Vagina (tissue), 2 donors: Measurements from ENCODE around the gene TTLL13. TPM values are rescaled to one million over a fixed set of nuclear protein-coding genes. Genes with fewer than 3 reads are reported as not detected.

Experiments used
- DNase-seq, 2 donors: peaks; one replicate each; pipeline ENCODE4 v3.0.0-alpha.2; 2017; ENCODE audit errors: extremely low spot score in 2 of 2
- H3K27ac ChIP-seq: fragments of 200-600 bp; sonication (generic); one replicate; pipeline ENCODE4 v1.5.1; 2019
- H3K27me3 ChIP-seq: fragments of 200-600 bp; sonication (generic); one replicate; pipeline ENCODE4 v1.5.1; 2019
- H3K36me3 ChIP-seq, 2 donors: fragments of 200-600 bp; sonication (generic); one replicate each; pipeline ENCODE4 v1.5.1; 2017 to 2019
- H3K4me1 ChIP-seq: fragments of 200-600 bp; sonication (generic); one replicate; pipeline ENCODE4 v1.5.1; 2019
- H3K4me3 ChIP-seq, 2 donors: fragments of 200-600 bp; sonication (generic); 1 replicate in 1 of 2; 2 replicates in 1 of 2; pipeline ENCODE4 v1.5.1; 2016 to 2019
- H3K9me3 ChIP-seq: fragments of 200-600 bp; sonication (generic); one replicate; pipeline ENCODE4 v1.5.1; 2019
- POLR2A ChIP-seq, 2 donors: fragments of 450-650 bp; IDR thresholded peaks; one replicate each; pipeline ENCODE4 v1.6.1; 2017; ENCODE audit warnings: antibody characterized with exemption in 2 of 2, mild to moderate bottlenecking in 2 of 2, moderate library complexity in 2 of 2
- POLR2AphosphoS5 ChIP-seq, 2 donors: sonication (generic); formaldehyde crosslinking; IDR thresholded peaks; one replicate each; pipeline ENCODE4 v1.9.0; 2017; ENCODE audit warnings: antibody characterized with exemption in 2 of 2, mild to moderate bottlenecking in 2 of 2, low read depth in 1 of 2; ENCODE audit not compliant: insufficient read depth in 1 of 2
- intact Hi-C: fragments of 100-400 bp; cut with DNase I; formaldehyde crosslinking; loops from one replicate; pipeline ENCODE4 v1.15.1; 2023
- total RNA-seq: library from RNA; depleted of rRNA; stranded (reverse); fragments of >200 nt; gene quantifications from one replicate; pipeline ENCODE4 v1.2.3, GENCODE V29; 2016
- TF ChIP-seq, protein P1 (sequence below), 3 experiments: fragments of 450-650 bp in 2 of 3; fragments of 200-600 bp in 1 of 3; sonication (generic) in 1 of 3; IDR thresholded peaks; one replicate each; pipeline ENCODE4 v1.5.1; 2017 to 2019; ENCODE audit warnings: antibody characterized with exemption in 3 of 3, mild to moderate bottlenecking in 2 of 3, moderate library complexity in 2 of 3

TTLL13 gene
- total RNA-seq, 1 donor from 2014 or later: not detected

DNA sequence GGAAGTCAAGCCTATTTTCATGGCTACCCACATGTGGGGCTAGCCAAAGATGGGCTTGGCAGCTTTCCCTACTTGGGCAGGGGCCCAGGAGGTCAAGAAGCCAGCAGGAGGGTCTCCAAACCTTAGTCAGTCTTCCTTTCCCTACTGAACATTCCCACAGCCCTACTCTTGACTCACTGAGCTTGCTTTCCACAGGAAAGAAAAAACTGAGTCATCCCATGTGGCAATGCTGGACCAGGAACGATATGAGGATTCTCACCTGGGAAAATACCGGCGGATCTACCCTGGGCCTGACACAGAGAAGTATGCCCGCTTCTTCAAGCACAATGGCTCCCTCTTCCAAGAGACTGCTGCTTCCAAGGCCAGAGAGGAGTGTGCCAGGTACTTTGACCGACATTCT is 12.5 kb downstream of the TTLL13 start:
- no peak overlapping the region for H3K27ac ChIP-seq
- TF ChIP-seq, protein P1, sequence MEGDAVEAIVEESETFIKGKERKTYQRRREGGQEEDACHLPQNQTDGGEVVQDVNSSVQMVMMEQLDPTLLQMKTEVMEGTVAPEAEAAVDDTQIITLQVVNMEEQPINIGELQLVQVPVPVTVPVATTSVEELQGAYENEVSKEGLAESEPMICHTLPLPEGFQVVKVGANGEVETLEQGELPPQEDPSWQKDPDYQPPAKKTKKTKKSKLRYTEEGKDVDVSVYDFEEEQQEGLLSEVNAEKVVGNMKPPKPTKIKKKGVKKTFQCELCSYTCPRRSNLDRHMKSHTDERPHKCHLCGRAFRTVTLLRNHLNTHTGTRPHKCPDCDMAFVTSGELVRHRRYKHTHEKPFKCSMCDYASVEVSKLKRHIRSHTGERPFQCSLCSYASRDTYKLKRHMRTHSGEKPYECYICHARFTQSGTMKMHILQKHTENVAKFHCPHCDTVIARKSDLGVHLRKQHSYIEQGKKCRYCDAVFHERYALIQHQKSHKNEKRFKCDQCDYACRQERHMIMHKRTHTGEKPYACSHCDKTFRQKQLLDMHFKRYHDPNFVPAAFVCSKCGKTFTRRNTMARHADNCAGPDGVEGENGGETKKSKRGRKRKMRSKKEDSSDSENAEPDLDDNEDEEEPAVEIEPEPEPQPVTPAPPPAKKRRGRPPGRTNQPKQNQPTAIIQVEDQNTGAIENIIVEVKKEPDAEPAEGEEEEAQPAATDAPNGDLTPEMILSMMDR (IDR thresholded peaks at IDR 0.05): no peak
- TF ChIP-seq POLR2AphosphoS5 (IDR thresholded peaks at IDR 0.05; ENCODE audit: insufficient read depth in 1 of 2, low read depth in 1 of 2) (no peak), POLR2A (IDR thresholded peaks at IDR 0.05) (no peak)
- peaks cover 18% of the 10 kb centered on the region for H3K4me1 ChIP-seq
- no peaks in the 10 kb centered on the region for H3K27me3 ChIP-seq
- no peaks in the 10 kb centered on the region for H3K36me3 ChIP-seq
- DNase-seq: no peak
- no peak overlapping the region for H3K4me3 ChIP-seq
- no peaks in the 10 kb centered on the region for H3K9me3 ChIP-seq
- intact Hi-C loops: no loop called here

DNA sequence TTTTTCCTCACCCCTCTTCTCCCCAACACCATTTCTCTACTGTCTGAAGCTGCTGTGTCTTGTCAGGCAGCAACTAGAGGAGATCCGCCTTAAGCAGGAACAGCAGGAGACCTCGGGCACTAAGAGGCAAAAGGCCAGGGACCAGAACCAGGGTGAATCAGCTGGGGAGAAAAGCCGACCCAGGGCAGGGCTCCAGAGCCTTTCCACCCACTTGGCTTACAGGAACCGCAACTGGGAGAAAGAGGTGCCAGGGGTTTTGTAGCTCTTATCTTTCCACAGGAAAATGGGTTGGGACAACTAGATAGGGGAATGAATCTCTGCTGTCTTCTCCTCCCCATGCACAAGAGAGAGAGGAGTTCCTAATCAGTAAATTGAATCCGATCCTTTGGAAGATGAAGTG is 13.1 kb downstream of the TTLL13 start:
- intact Hi-C loops: no loop called here
- no peak for DNase-seq
- no peak overlapping the region for H3K27ac ChIP-seq
- H3K4me1 ChIP-seq: peaks cover 24% of the 10 kb centered on the region
- TF ChIP-seq, protein P1 (IDR thresholded peaks at IDR 0.05): no peak
- TF ChIP-seq POLR2AphosphoS5 (IDR thresholded peaks at IDR 0.05; ENCODE audit: insufficient read depth in 1 of 2, low read depth in 1 of 2) (no peak), POLR2A (IDR thresholded peaks at IDR 0.05) (no peak)
- H3K27me3 ChIP-seq: no peaks in the 10 kb centered on the region
- H3K4me3 ChIP-seq: no peak overlapping the region
- no peaks in the 10 kb centered on the region for H3K9me3 ChIP-seq
- H3K36me3 ChIP-seq: no peaks in the 10 kb centered on the region

DNA sequence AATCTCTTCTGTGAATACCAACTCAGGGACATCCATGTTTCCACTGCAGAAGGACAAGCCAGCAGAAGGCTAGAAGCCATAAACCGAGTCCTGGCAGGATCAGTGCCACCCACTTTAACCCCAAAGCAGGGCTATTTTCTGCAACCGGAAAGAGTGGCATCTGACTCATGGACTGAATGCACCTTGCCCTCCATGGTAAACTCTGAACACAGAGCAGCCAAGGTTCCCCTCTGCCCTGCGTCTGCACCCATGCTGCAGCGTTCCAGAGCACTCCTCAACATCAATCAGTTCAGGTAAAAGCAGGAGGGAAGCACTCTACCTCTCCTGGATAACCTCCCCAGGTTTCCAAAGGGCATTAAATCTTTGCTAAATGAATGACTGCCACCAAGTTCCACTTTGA is 15.3 kb downstream of the TTLL13 start:
- H3K27me3 ChIP-seq: no peaks in the 10 kb centered on the region
- peaks cover 46% of the 10 kb centered on the region for H3K4me1 ChIP-seq
- peak overlapping the region; percentile 71 to 84 for H3K4me3 ChIP-seq
- H3K27ac ChIP-seq: peak overlapping the region; percentile 96
- H3K36me3 ChIP-seq: peaks cover 0 to 6% of the 10 kb centered on the region in 2 donors
- H3K9me3 ChIP-seq: no peaks in the 10 kb centered on the region
- DNase-seq: no peak
- TF ChIP-seq, protein P1 (IDR thresholded peaks at IDR 0.05): no peak
- TF ChIP-seq POLR2A (IDR thresholded peaks at IDR 0.05) (no peak), POLR2AphosphoS5 (IDR thresholded peaks at IDR 0.05; ENCODE audit: insufficient read depth in 1 of 2, low read depth in 1 of 2) (no peak)
- intact Hi-C loops: no loop called here

DNA sequence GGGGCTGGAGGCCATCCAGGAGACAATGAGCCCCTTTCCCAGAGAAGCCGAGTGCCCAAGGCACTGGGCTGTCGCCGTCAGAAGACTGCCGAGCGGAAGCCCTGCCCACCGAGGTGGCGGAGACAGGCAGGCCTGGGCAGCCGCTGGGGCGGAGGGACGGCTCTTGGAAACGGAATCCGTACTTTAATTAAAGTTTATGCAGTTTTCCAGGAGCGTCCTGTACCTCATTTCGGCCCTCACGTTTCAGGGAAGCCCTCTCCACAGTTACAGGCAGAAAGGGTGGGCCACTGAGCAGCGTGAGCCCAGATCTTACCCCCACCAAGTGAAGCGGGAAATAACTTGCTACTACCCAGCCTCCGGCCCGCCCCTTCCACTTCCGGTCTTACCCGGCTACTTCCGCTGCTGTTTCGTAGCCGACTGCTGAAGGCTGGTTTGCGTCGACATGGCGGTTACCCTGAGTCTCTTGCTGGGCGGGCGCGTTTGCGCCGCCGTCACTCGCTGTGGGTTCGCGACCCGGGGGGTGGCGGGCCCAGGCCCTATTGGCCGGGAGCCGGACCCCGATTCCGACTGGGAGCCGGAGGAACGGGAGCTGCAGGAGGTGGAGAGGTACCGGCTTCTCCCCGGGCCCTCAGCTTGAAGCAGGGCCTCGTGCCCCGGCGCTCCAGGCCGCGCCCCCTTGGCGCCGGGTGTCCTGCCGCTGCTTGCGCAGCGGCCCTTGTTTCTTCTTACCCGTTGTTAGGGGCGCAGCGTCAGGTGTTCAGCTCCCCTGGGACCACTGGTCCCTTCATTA is 16.1 kb downstream of the TTLL13 start, which contains the start of gene NGRN:
NGRN (plus strand) TSS at position 402 of the 790 bp plus-strand sequence; CDS start at position 443, 41 bp downstream.
- peak in 1 of 2 donors; percentile 88 for TF ChIP-seq POLR2A (IDR thresholded peaks at IDR 0.05)
- peak; percentile 91 to 98 for TF ChIP-seq POLR2AphosphoS5 (IDR thresholded peaks at IDR 0.05; ENCODE audit: insufficient read depth in 1 of 2, low read depth in 1 of 2)
- TF ChIP-seq, protein P1 (IDR thresholded peaks at IDR 0.05): no peak
- Histone ChIP-seq H3K27ac (peak within 1 kb of the TSS; percentile 96), H3K36me3 (peaks cover 0 to 13% of the 10 kb centered on the region in 2 donors), H3K4me1 (peaks cover 52% of the 10 kb centered on the region), H3K9me3 (no peaks in the 10 kb centered on the region), H3K27me3 (no peaks in the 10 kb centered on the region), H3K4me3 (peak within 1 kb of the TSS; percentile 71 to 84)
- intact Hi-C loops: no loop called here
- peak in 1 of 2 donors; percentile 96 for DNase-seq

DNA sequence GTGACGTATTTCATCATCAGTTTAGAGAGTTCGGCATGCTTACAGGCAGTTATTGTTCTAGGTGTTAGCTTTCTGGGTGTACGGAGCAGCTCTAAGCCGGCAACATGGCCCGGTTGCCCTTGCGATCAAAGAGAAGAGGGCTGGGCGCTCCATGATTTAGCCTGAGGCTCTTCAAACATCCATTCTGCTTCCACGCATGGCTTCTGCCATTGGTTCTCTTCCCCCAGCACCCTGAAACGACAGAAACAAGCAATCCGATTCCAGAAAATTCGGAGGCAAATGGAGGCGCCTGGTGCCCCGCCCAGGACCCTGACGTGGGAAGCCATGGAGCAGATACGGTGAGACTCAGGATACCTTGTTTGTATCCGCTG is 16.7 kb downstream of the TTLL13 start:
- intact Hi-C loops: no loop called here
- no peaks in the 10 kb centered on the region for H3K27me3 ChIP-seq
- peak overlapping the region; percentile 96 for H3K27ac ChIP-seq
- peaks cover 0 to 15% of the 10 kb centered on the region in 2 donors for H3K36me3 ChIP-seq
- peak overlapping the region; percentile 71 to 84 for H3K4me3 ChIP-seq
- TF ChIP-seq, protein P1 (IDR thresholded peaks at IDR 0.05): no peak
- H3K9me3 ChIP-seq: no peaks in the 10 kb centered on the region
- H3K4me1 ChIP-seq: peaks cover 55% of the 10 kb centered on the region
- DNase-seq: no peak
